SK-MEL-5 (cell line): ENCODE data around the gene MAB21L4. TPM values are rescaled to one million over a fixed set of nuclear protein-coding genes. Genes with fewer than 3 reads are reported as not detected.
"Not testable (repeated sequence)": the region's sequence is repeated elsewhere in the genome, so short reads cannot be mapped to it uniquely, and the experiment has no call there.

Experiments used
- DNase-seq: peaks from one replicate; pipeline ENCODE4 v3.0.0-alpha.2; 2016; ENCODE audit warnings: low read depth, low spot score
- in situ Hi-C: cut with HindIII; loops from 2 replicates; pipeline ENCODE4 v1.10.0; 2016; ENCODE audit warnings: low sequenced_read_pairs, high pct_unique_total_duplicates, low pct_unique_long_range_greater_than_20kb
- total RNA-seq: library from RNA; depleted of rRNA; stranded (reverse); fragments of >200 nt; shearing (Covaris generic); gene quantifications from 2 replicates; pipeline ENCODE4 v1.2.3, GENCODE V29; 2014

The MAB21L4 gene
- total RNA-seq, 1 experiment from 2014 or later = not detected

GRCh38 chr2:240857039-240858008, 38.6 kb downstream of the MAB21L4 start:
- DNase-seq = no peak
- in situ Hi-C loops = no loop called here

GRCh38 chr2:240856151-240856980, 39.6 kb downstream of the MAB21L4 start:
- in situ Hi-C loops = no loop called here

GRCh38 chr2:240855670-240856069, 40.3 kb downstream of the MAB21L4 start:
- no peak for DNase-seq
- in situ Hi-C loops = no loop called here

More at GRCh38 chr2:240856151-240856980, 39.6 kb downstream of the MAB21L4 start:
- DNase-seq = peak; percentile 31

GRCh38 chr2:240852671-240853314, 43.2 kb downstream of the MAB21L4 start:
- no peak for DNase-seq
- in situ Hi-C loops = no loop called here

GRCh38 chr2:240851078-240851991, 44.6 kb downstream of the MAB21L4 start:
- peak; percentile 75 for DNase-seq
- in situ Hi-C loops = no loop called here

- DNase-seq = no peak
- in situ Hi-C loops = no loop called here
These were observed 45.2 kb downstream of the MAB21L4 start for GRCh38 chr2:240850756-240851077.

- no peak for DNase-seq
- in situ Hi-C loops = no loop called here
These were observed 45.9 kb downstream of the MAB21L4 start for GRCh38 chr2:240850026-240850425.

GRCh38 chr2:240848900-240849680, 46.9 kb downstream of the MAB21L4 start:
- in situ Hi-C loops = no loop called here
- no peak for DNase-seq

GRCh38 chr2:240847817-240848216, 48.1 kb downstream of the MAB21L4 start:
- in situ Hi-C loops = no loop called here
- DNase-seq = no peak

GRCh38 chr2:240846873-240847595, 48.9 kb downstream of the MAB21L4 start:
- in situ Hi-C loops = no loop called here
- DNase-seq = no peak

GRCh38 chr2:240846309-240846708, 49.6 kb downstream of the MAB21L4 start:
- in situ Hi-C loops = not testable (repeated sequence)

GRCh38 chr2:240840435-240841060, 55.4 kb downstream of the MAB21L4 start:
- DNase-seq = peak; percentile 84
- in situ Hi-C loops = no loop called here

More at GRCh38 chr2:240846309-240846708, 49.6 kb downstream of the MAB21L4 start:
- DNase-seq = not testable (repeated sequence)

GRCh38 chr2:240839152-240840143, 56.5 kb downstream of the MAB21L4 start:
- in situ Hi-C loops = no loop called here
- peak; percentile 11 for DNase-seq

GRCh38 chr2:240837621-240838020, 58.3 kb downstream of the MAB21L4 start:
- in situ Hi-C loops = no loop called here
- DNase-seq = no peak
